Amygdala (tissue), 56 donors: ENCODE measurements around the gene ENOSF1.

Experiments
- DNase-seq, 56 donors: peaks; one replicate each; lab custom pipeline; 2025; lab: John Stamatoyannopoulos, UW

ENOSF1 gene

GRCh38 chr18:675307-675706, 37.1 kb downstream of the ENOSF1 start:
- no peak for DNase-seq

GRCh38 chr18:673769-674168, 38.7 kb downstream of the ENOSF1 start:
- no peak for DNase-seq

- no peak for DNase-seq
Measured at GRCh38 chr18:673317-673716, 39.1 kb downstream of the ENOSF1 start.

- DNase-seq = no peak
Measured at GRCh38 chr18:671405-671804, 41.0 kb downstream of the ENOSF1 start.

- no peak for DNase-seq
Measured at GRCh38 chr18:670522-670921, 41.9 kb downstream of the ENOSF1 start.

- DNase-seq = no peak
Measured at GRCh38 chr18:669077-669476, 43.4 kb downstream of the ENOSF1 start.

GRCh38 chr18:668260-668659, 44.2 kb downstream of the ENOSF1 start:
- no peak for DNase-seq

- DNase-seq = no peak
Measured at GRCh38 chr18:666628-667027, 45.8 kb downstream of the ENOSF1 start.

- no peak for DNase-seq
Measured at GRCh38 chr18:666177-666576, 46.3 kb downstream of the ENOSF1 start.

GRCh38 chr18:662197-662596, 50.2 kb downstream of the ENOSF1 start:
- no peak for DNase-seq

- no peak for DNase-seq
Measured at GRCh38 chr18:659597-659996, 52.8 kb downstream of the ENOSF1 start.

- no peak for DNase-seq
Measured at GRCh38 chr18:658947-659533, 53.4 kb downstream of the ENOSF1 start.

- DNase-seq = peak in 54 of 56 donors; percentile 25 to 86 (median 66)
Measured at GRCh38 chr18:658001-658946, 54.2 kb downstream of the ENOSF1 start.

GRCh38 chr18:657311-658000, 55.0 kb downstream of the ENOSF1 start, which contains the start of gene TYMS:
Gene TYMS, plus strand, starts transcription at chr18:657653. Its CDS starts 90 bp downstream, at chr18:657743.
- DNase-seq = peak in 17 of 56 donors; percentile 12 to 64 (median 43)

- DNase-seq = no peak
Measured at GRCh38 chr18:655445-655844, 57.0 kb downstream of the ENOSF1 start.

GRCh38 chr18:654601-655000, 57.8 kb downstream of the ENOSF1 start:
- no peak for DNase-seq

GRCh38 chr18:653512-653911, 58.9 kb downstream of the ENOSF1 start:
- DNase-seq = no peak

GRCh38 chr18:652131-652530, 60.3 kb downstream of the ENOSF1 start:
- DNase-seq = no peak

- DNase-seq = no peak
Measured at GRCh38 chr18:650428-650858, 62.0 kb downstream of the ENOSF1 start.

GRCh38 chr18:649341-649740, 63.1 kb downstream of the ENOSF1 start:
- no peak for DNase-seq

- DNase-seq = no peak
Measured at GRCh38 chr18:647304-647703, 65.1 kb downstream of the ENOSF1 start.
